Trophoblast cell (in vitro differentiated cells and primary cell): ENCODE data around the gene POLR2L.

Source experiments
- DNase-seq, 2 donors: peaks; one replicate each; pipeline ENCODE4 v3.0.0-alpha.2; 2016
- H2AFZ ChIP-seq: 2 replicates; pipeline ENCODE4 v1.6.1; 2013; ENCODE audit warnings: low read length, moderate library complexity, mild to moderate bottlenecking; ENCODE audit not compliant: insufficient read depth, poor library complexity
- H2AK5ac ChIP-seq: 2 replicates; pipeline ENCODE4 v1.6.1; 2013; ENCODE audit warnings: mild to moderate bottlenecking, low read length
- H2BK120ac ChIP-seq: 2 replicates; pipeline ENCODE4 v1.6.1; 2013; ENCODE audit warnings: low read length, mild to moderate bottlenecking, moderate library complexity; ENCODE audit not compliant: insufficient read depth, poor library complexity
- H2BK12ac ChIP-seq: 2 replicates; pipeline ENCODE4 v1.6.1; 2013; ENCODE audit warnings: mild to moderate bottlenecking, low read length, moderate library complexity
- H2BK5ac ChIP-seq: 2 replicates; pipeline ENCODE4 v1.6.1; 2013; ENCODE audit warnings: low read length, low read depth, moderate library complexity, mild to moderate bottlenecking; ENCODE audit not compliant: poor library complexity
- H3K14ac ChIP-seq: 2 replicates; pipeline ENCODE4 v1.6.1; 2013; ENCODE audit warnings: mild to moderate bottlenecking, low read length
- H3K18ac ChIP-seq: 2 replicates; pipeline ENCODE4 v1.6.1; 2013; ENCODE audit warnings: mild to moderate bottlenecking, low read length
- H3K23ac ChIP-seq: 2 replicates; pipeline ENCODE4 v1.6.1; 2013; ENCODE audit warnings: low read length
- H3K27ac ChIP-seq: 2 replicates; pipeline ENCODE4 v1.5.1; 2013; ENCODE audit warnings: low read depth, mild to moderate bottlenecking, inconsistent platforms, low read length, moderate library complexity
- H3K27me3 ChIP-seq: 2 replicates; pipeline ENCODE4 v1.6.1; 2013; ENCODE audit warnings: inconsistent platforms, mild to moderate bottlenecking, low read length, moderate library complexity; ENCODE audit not compliant: insufficient read depth
- H3K36me3 ChIP-seq, 2 experiments: 1 replicate in 1 of 2; 2 replicates in 1 of 2; pipeline ENCODE4 v1.6.1; 2013; ENCODE audit warnings: low read length in 2 of 2, mild to moderate bottlenecking in 2 of 2, moderate library complexity in 1 of 2; ENCODE audit not compliant: insufficient read depth in 2 of 2, control insufficient read depth in 1 of 2
- H3K4ac ChIP-seq: 2 replicates; pipeline ENCODE4 v1.6.1; 2013; ENCODE audit warnings: low read depth, mild to moderate bottlenecking, low read length, moderate library complexity
- H3K4me1 ChIP-seq, 2 experiments: 1 replicate in 1 of 2; 2 replicates in 1 of 2; pipeline ENCODE4 v1.6.1; 2013; ENCODE audit warnings: low read length in 2 of 2, mild to moderate bottlenecking in 2 of 2, moderate library complexity in 1 of 2; ENCODE audit not compliant: insufficient read depth in 2 of 2, control insufficient read depth in 1 of 2
- H3K4me2 ChIP-seq: 2 replicates; pipeline ENCODE4 v1.6.1; 2013; ENCODE audit warnings: inconsistent platforms, mild to moderate bottlenecking, low read length, moderate library complexity
- H3K4me3 ChIP-seq: 2 replicates; pipeline ENCODE4 v1.5.1; 2013; ENCODE audit warnings: mild to moderate bottlenecking, low read depth, low read length, inconsistent platforms
- H3K79me1 ChIP-seq: one replicate; pipeline ENCODE4 v1.6.1; 2013; ENCODE audit warnings: low read length
- H3K79me2 ChIP-seq: 2 replicates; pipeline ENCODE4 v1.6.1; 2013; ENCODE audit warnings: low read length, mild to moderate bottlenecking; ENCODE audit not compliant: control insufficient read depth, insufficient read depth, poor library complexity
- H3K9ac ChIP-seq: 2 replicates; pipeline ENCODE4 v1.6.1; 2013; ENCODE audit warnings: mild to moderate bottlenecking, low read length
- H3K9me3 ChIP-seq: 2 replicates; pipeline ENCODE4 v1.6.1; 2013; ENCODE audit warnings: low read depth, mild to moderate bottlenecking, control low read depth, inconsistent platforms, low read length; ENCODE audit not compliant: insufficient read depth
- H4K12ac ChIP-seq: 2 replicates; pipeline ENCODE4 v1.6.1; 2013; ENCODE audit warnings: low read depth, mild to moderate bottlenecking, low read length, moderate library complexity
- H4K8ac ChIP-seq: 2 replicates; pipeline ENCODE4 v1.6.1; 2013; ENCODE audit warnings: low read depth, mild to moderate bottlenecking, low read length, moderate library complexity
- H4K91ac ChIP-seq: one replicate; pipeline ENCODE4 v1.6.1; 2013; ENCODE audit warnings: low read depth, mild to moderate bottlenecking, low read length, moderate library complexity
- WGBS: extraction: QIAGEN DNeasy Blood & Tissue Kit; methylation state at CpG from one replicate; pipeline ENCODE4 v1.1.7; 2013; ENCODE audit warnings: missing lambda C conversion rate; ENCODE audit not compliant: insufficient read length, insufficient coverage; ENCODE audit errors: extremely low coverage; 5-methylcytosine and 5-hydroxymethylcytosine counted together

POLR2L gene

GRCh38 chr11:883527-883926 lies 41.2 kb upstream of the POLR2L start:
- H4K8ac ChIP-seq, result no peak overlapping the region
- H3K14ac ChIP-seq, result no peak overlapping the region
- H2AK5ac ChIP-seq, result no peak overlapping the region
- no peaks in the 10 kb centered on the region for H3K79me1 ChIP-seq
- H3K79me2 ChIP-seq, result no peaks in the 10 kb centered on the region
- no peak overlapping the region for H3K18ac ChIP-seq
- no peak overlapping the region for H3K4ac ChIP-seq
- no peak for DNase-seq
- H2AFZ ChIP-seq, result no peak overlapping the region
- no peak overlapping the region for H2BK5ac ChIP-seq
- no peak overlapping the region for H3K27ac ChIP-seq
- no peak overlapping the region for H3K4me2 ChIP-seq
- H3K4me1 ChIP-seq, result no peaks in the 10 kb centered on the region
- no CpG with 5 or more reads among the region's 10 CpGs for WGBS
- no peak overlapping the region for H2BK120ac ChIP-seq
- H3K23ac ChIP-seq, result no peak overlapping the region
- no peak overlapping the region for H4K12ac ChIP-seq
- H2BK12ac ChIP-seq, result no peak overlapping the region
- H3K36me3 ChIP-seq, result peaks cover 49 to 52% of the 10 kb centered on the region in 2 experiments
- H3K4me3 ChIP-seq, result no peak overlapping the region
- peaks cover 3% of the 10 kb centered on the region for H3K9me3 ChIP-seq
- no peak overlapping the region for H4K91ac ChIP-seq
- H3K27me3 ChIP-seq, result no peaks in the 10 kb centered on the region
- no peak overlapping the region for H3K9ac ChIP-seq

- Histone ChIP-seq H3K4ac (no peak overlapping the region), H3K4me1 (no peaks in the 10 kb centered on the region), H4K91ac (no peak overlapping the region), H3K18ac (no peak overlapping the region), H3K4me2 (no peak overlapping the region), H2AK5ac (no peak overlapping the region), H2BK120ac (no peak overlapping the region), H3K9ac (no peak overlapping the region), H4K12ac (no peak overlapping the region), H3K4me3 (no peak overlapping the region), H2BK5ac (no peak overlapping the region), H3K79me2 (no peaks in the 10 kb centered on the region), H2AFZ (no peak overlapping the region), H3K14ac (no peak overlapping the region), H3K27me3 (no peaks in the 10 kb centered on the region), H3K36me3 (peaks cover 40 to 44% of the 10 kb centered on the region in 2 experiments), H2BK12ac (no peak overlapping the region), H4K8ac (no peak overlapping the region), H3K9me3 (peaks cover 3% of the 10 kb centered on the region), H3K27ac (no peak overlapping the region), H3K23ac (no peak overlapping the region), H3K79me1 (no peaks in the 10 kb centered on the region)
- DNase-seq, result no peak
- WGBS, result no CpG with 5 or more reads among the region's 14 CpGs
These were observed 40.3 kb upstream of the POLR2L start for GRCh38 chr11:882596-882995.

- no peak for DNase-seq
- Histone ChIP-seq H3K18ac (no peak overlapping the region), H2AFZ (no peak overlapping the region), H3K4ac (no peak overlapping the region), H3K14ac (no peak overlapping the region), H3K9ac (no peak overlapping the region), H4K12ac (no peak overlapping the region), H2AK5ac (no peak overlapping the region), H3K23ac (no peak overlapping the region), H3K9me3 (peaks cover 3% of the 10 kb centered on the region), H3K79me1 (no peaks in the 10 kb centered on the region), H3K27ac (no peak overlapping the region), H3K27me3 (no peaks in the 10 kb centered on the region), H2BK12ac (no peak overlapping the region), H2BK5ac (no peak overlapping the region), H3K4me1 (no peaks in the 10 kb centered on the region), H2BK120ac (no peak overlapping the region), H4K91ac (no peak overlapping the region), H3K79me2 (no peaks in the 10 kb centered on the region), H3K36me3 (peaks cover 35% of the 10 kb centered on the region in 2 experiments), H4K8ac (no peak overlapping the region), H3K4me2 (no peak overlapping the region), H3K4me3 (no peak overlapping the region)
- no CpG with 5 or more reads among the region's 14 CpGs for WGBS
These were observed 38.1 kb upstream of the POLR2L start for GRCh38 chr11:880447-880846.

- Histone ChIP-seq H3K36me3 (peaks cover 22 to 33% of the 10 kb centered on the region in 2 experiments), H4K91ac (no peak overlapping the region), H3K27ac (no peak overlapping the region), H3K9ac (no peak overlapping the region), H3K79me2 (no peaks in the 10 kb centered on the region), H3K4ac (no peak overlapping the region), H3K18ac (no peak overlapping the region), H3K4me2 (no peak overlapping the region), H2AFZ (no peak overlapping the region), H3K23ac (no peak overlapping the region), H3K79me1 (no peaks in the 10 kb centered on the region), H3K9me3 (no peaks in the 10 kb centered on the region), H4K12ac (no peak overlapping the region), H2BK120ac (no peak overlapping the region), H3K4me3 (no peak overlapping the region), H3K14ac (no peak overlapping the region), H2BK5ac (no peak overlapping the region), H4K8ac (no peak overlapping the region), H3K27me3 (no peaks in the 10 kb centered on the region), H3K4me1 (no peaks in the 10 kb centered on the region), H2AK5ac (no peak overlapping the region), H2BK12ac (no peak overlapping the region)
- peak in 1 of 2 donors; percentile 12 for DNase-seq
- WGBS, result no CpG with 5 or more reads among the region's 11 CpGs
These were observed 35.2 kb upstream of the POLR2L start for GRCh38 chr11:877565-877964.
